GM23248 (cell line): ENCODE results near the gene KCNMB3. TPM values are rescaled to one million over a fixed set of nuclear protein-coding genes. Genes with fewer than 3 reads are reported as not detected.

ENCODE experiments used
- DNase-seq: peaks from one replicate; pipeline ENCODE4 v3.0.0-alpha.2; 2015
- H2AFZ ChIP-seq: fragments of 200-600 bp; sonication (generic); 2 replicates; pipeline ENCODE4 v1.6.1; 2016; ENCODE audit warnings: antibody characterized with exemption
- H3F3A ChIP-seq: fragments of 200-600 bp; sonication (generic); 2 replicates; pipeline ENCODE4 v1.6.1; 2016; ENCODE audit warnings: mild to moderate bottlenecking, antibody characterized with exemption, mixed run types; ENCODE audit not compliant: insufficient read depth
- H3K27ac ChIP-seq: fragments of 200-600 bp; sonication (generic); 2 replicates; pipeline ENCODE4 v1.5.1; 2016; ENCODE audit warnings: mild to moderate bottlenecking
- H3K27me3 ChIP-seq: fragments of 200-600 bp; sonication (generic); replicated peaks from 2 replicates; pipeline ENCODE4 v1.6.1; 2016; ENCODE audit warnings: mild to moderate bottlenecking; ENCODE audit not compliant: insufficient read depth
- H3K36me3 ChIP-seq: fragments of 200-600 bp; sonication (generic); 2 replicates; pipeline ENCODE4 v1.6.1; 2016; ENCODE audit warnings: low read depth, mild to moderate bottlenecking
- H3K4me1 ChIP-seq: fragments of 200-600 bp; sonication (generic); 2 replicates; pipeline ENCODE4 v1.6.1; 2016; ENCODE audit warnings: mild to moderate bottlenecking; ENCODE audit not compliant: insufficient read depth
- H3K4me2 ChIP-seq: fragments of 200-600 bp; sonication (generic); one replicate; pipeline ENCODE4 v1.6.1; 2016; ENCODE audit warnings: mild to moderate bottlenecking; ENCODE audit not compliant: unreplicated experiment
- H3K4me3 ChIP-seq: fragments of 200-600 bp; sonication (generic); 2 replicates; pipeline ENCODE4 v1.5.1; 2016; ENCODE audit warnings: mild to moderate bottlenecking
- H3K79me2 ChIP-seq: fragments of 200-600 bp; sonication (generic); 2 replicates; pipeline ENCODE4 v1.6.1; 2016; ENCODE audit warnings: mild to moderate bottlenecking; ENCODE audit not compliant: insufficient read depth
- H3K9ac ChIP-seq: fragments of 200-600 bp; sonication (generic); 2 replicates; pipeline ENCODE4 v1.6.1; 2016; ENCODE audit warnings: mild to moderate bottlenecking
- H3K9me2 ChIP-seq: fragments of 200-600 bp; sonication (generic); 2 replicates; pipeline ENCODE4 v1.6.1; 2016; ENCODE audit warnings: mixed run types, mild to moderate bottlenecking, moderate library complexity; ENCODE audit not compliant: insufficient read depth
- H3K9me3 ChIP-seq: fragments of 200-600 bp; sonication (generic); one replicate; pipeline ENCODE4 v1.6.1; 2017; ENCODE audit warnings: low read depth
- H4K20me1 ChIP-seq: fragments of 200-600 bp; sonication (generic); 2 replicates; pipeline ENCODE4 v1.6.0; 2016; ENCODE audit not compliant: insufficient read depth
- EZH2 ChIP-seq: fragments of 200-600 bp; sonication (generic); IDR thresholded peaks from 2 replicates; pipeline ENCODE4 v1.6.1; 2018; ENCODE audit warnings: antibody characterized with exemption, mild to moderate bottlenecking; ENCODE audit not compliant: insufficient read depth, poor library complexity, severe bottlenecking
- EZH2phosphoT487 ChIP-seq: fragments of 200-600 bp; sonication (generic); IDR thresholded peaks from 2 replicates; pipeline ENCODE4 v1.6.1; 2018; ENCODE audit warnings: antibody characterized with exemption, moderate library complexity, mild to moderate bottlenecking, low read depth; ENCODE audit not compliant: insufficient read depth
- WGBS, 2 experiments: methylation state at CpG; one replicate each; pipeline ENCODE4 v1.1.6; 2015 to 2017; ENCODE audit warnings: low lambda C conversion rate in 2 of 2, low coverage in 1 of 2; ENCODE audit errors: missing lambda C conversion rate in 2 of 2; 5-methylcytosine and 5-hydroxymethylcytosine counted together
- in situ Hi-C: fragments of 300-500 bp; cut with MboI; formaldehyde crosslinking; loops from 2 replicates; pipeline ENCODE4 v1.15.0; 2020
- polyA plus RNA-seq: library from polyadenylated mRNA; unstranded; fragments of >200 nt; fragmentation: Nextera tagmentation; extraction: Ambion mirVana; gene quantifications from 2 replicates; pipeline ENCODE4 v1.2.1, GENCODE V29; 2016
- total RNA-seq: library from RNA; depleted of rRNA; stranded (reverse); fragments of >200 nt; shearing (Covaris generic); gene quantifications from 2 replicates; pipeline ENCODE4 v1.2.3, GENCODE V29; 2014; rRNA removed

Gene KCNMB3, protein sequence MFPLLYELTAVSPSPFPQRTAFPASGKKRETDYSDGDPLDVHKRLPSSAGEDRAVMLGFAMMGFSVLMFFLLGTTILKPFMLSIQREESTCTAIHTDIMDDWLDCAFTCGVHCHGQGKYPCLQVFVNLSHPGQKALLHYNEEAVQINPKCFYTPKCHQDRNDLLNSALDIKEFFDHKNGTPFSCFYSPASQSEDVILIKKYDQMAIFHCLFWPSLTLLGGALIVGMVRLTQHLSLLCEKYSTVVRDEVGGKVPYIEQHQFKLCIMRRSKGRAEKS
- total RNA-seq (0.38 and 0.54 TPM in 2 replicates), polyA plus RNA-seq (0.47 and 0.50 TPM in 2 replicates)

DNA sequence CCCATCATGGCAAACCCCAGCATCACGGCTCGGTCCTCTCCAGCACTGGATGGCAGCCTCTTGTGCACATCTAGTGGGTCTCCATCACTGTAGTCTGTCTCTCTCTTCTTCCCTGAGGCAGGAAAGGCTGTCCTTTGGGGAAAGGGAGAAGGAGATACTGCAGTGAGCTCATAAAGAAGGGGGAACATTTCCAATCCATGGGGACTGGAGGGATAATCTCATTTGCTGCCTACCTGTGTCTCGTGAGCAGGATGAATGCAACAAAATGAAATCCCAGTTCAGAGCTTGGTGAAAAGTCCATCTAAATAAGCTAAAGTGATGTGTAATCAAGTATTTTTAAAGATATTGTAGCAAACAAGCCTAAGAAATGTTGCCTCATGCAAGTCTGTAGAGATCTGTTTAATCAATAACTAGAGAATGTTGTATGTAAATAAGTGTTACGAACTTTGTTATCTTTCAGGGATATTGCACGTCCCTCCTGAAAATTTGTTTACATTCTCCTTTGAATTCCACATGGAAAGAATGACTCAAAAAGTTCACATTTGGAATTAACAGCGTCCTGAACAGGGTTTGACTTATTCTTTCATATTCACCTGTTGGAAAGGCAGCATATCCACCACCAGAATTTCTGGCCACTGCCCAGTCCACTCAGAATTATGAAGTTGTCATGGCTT lies at the start of gene KCNMB3:
Gene KCNMB3 (minus strand): TSS at position 312 of the 674 bp plus-strand sequence. CDS start 124 bp downstream, at position 188.
- Histone ChIP-seq H3K4me3 (no peak within 1 kb of the TSS), H3K36me3 (no peaks in the 10 kb centered on the region), H3K79me2 (0 out of 2 replicates have a peak, but pooled peaks cover 4% of the 10 kb centered on the region), H3K4me1 (no peaks in the 10 kb centered on the region), H3F3A (no peaks in the 10 kb centered on the region; the same call in 1 of the 2 replicates), H3K27me3 (no peaks in the 10 kb centered on the region), H3K27ac (no peak within 1 kb of the TSS), H3K4me2 (no peak within 1 kb of the TSS), H4K20me1 (no peaks in the 10 kb centered on the region), H3K9me2 (no peaks in the 10 kb centered on the region), H3K9ac (no peak within 1 kb of the TSS), H2AFZ (no peak within 1 kb of the TSS), H3K9me3 (no peaks in the 10 kb centered on the region)
- no peak for DNase-seq
- TF ChIP-seq EZH2phosphoT487, result no peak
- TF ChIP-seq EZH2, result no peak
- in situ Hi-C loops, result no loop called here
- WGBS, 2 experiments, result 92 to 97% methylated on average over 6 of the region's 6 CpGs

DNA sequence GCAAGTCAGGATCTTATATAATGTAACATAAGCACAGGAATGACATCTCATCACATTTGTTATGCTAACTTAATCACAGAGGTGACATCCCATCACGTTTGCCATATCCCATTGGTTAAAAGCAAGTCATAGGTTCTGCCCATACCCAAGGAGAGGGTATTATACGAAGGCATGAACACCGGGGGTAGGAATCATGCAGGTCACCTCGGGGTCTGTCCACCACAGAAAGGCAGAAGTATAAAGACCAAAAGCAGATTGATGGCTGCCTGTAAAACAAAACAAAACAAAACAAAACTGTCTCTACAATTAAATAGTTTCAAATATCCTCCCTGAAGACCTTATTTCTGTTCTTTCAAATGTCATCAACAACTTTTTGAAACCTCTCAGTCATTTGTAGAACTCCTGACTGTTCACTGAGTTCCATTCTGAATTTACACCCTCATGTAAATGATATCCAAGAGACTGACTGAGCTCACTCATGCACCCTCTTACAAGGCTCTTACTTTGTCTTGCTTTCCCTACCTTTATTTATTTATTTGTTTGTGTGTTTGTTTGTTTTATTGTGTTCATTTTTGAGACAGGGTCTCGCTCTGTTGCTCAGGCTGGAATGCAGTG lies 49.2 kb upstream of the KCNMB3 start:
- Histone ChIP-seq H3K27ac (no peak overlapping the region), H3K9me2 (no peaks in the 10 kb centered on the region), H3K4me2 (no peak overlapping the region), H3K27me3 (0 out of 2 replicates have a peak, but pooled peaks cover 4% of the 10 kb centered on the region), H4K20me1 (no peaks in the 10 kb centered on the region), H2AFZ (no peak overlapping the region), H3K4me3 (no peak overlapping the region), H3F3A (no peaks in the 10 kb centered on the region), H3K9me3 (no peaks in the 10 kb centered on the region), H3K79me2 (no peaks in the 10 kb centered on the region), H3K4me1 (no peaks in the 10 kb centered on the region), H3K9ac (no peak overlapping the region), H3K36me3 (no peaks in the 10 kb centered on the region)
- WGBS, 2 experiments, result 53 to 54% methylated on average over 5 of the region's 5 CpGs
- in situ Hi-C loops, result loop anchor here (25.0 kb wide), 1 partner anchor 863 kb away; no protein-coding TSS in a partner anchor
- no peak for DNase-seq
- no peak for TF ChIP-seq EZH2phosphoT487
- TF ChIP-seq EZH2, result no peak

DNA sequence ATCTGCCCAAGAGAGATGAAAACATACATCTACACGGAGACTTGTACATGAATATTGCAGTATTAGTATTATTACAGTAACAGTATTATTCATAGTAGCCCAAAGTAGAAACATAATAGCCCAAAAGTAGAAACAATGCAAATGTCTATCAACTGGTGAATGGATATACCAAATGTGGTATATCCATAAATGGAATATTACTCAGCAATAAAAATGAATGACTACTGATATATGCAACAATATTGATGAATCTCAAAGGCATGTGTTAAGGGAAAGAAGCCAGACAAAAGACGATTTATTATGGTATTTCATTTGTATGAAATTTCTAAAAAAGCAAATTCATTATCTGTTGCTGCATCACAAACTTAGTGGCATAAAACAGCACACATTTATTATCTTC lies 48.4 kb upstream of the KCNMB3 start:
- Histone ChIP-seq H3K27ac (no peak overlapping the region), H3K9me2 (no peaks in the 10 kb centered on the region), H3K4me2 (no peak overlapping the region), H4K20me1 (no peaks in the 10 kb centered on the region), H3K27me3 (0 out of 2 replicates have a peak, but pooled peaks cover 12% of the 10 kb centered on the region), H3K36me3 (no peaks in the 10 kb centered on the region), H3K4me1 (no peaks in the 10 kb centered on the region), H3K9ac (no peak overlapping the region), H3F3A (no peaks in the 10 kb centered on the region), H3K9me3 (no peaks in the 10 kb centered on the region), H2AFZ (no peak overlapping the region), H3K79me2 (no peaks in the 10 kb centered on the region), H3K4me3 (no peak overlapping the region)
- 40 to 46% methylated on average over 2 of the region's 2 CpGs for WGBS, 2 experiments
- no peak for DNase-seq
- TF ChIP-seq EZH2 (no peak), EZH2phosphoT487 (no peak)
- in situ Hi-C loops, result no loop called here

DNA sequence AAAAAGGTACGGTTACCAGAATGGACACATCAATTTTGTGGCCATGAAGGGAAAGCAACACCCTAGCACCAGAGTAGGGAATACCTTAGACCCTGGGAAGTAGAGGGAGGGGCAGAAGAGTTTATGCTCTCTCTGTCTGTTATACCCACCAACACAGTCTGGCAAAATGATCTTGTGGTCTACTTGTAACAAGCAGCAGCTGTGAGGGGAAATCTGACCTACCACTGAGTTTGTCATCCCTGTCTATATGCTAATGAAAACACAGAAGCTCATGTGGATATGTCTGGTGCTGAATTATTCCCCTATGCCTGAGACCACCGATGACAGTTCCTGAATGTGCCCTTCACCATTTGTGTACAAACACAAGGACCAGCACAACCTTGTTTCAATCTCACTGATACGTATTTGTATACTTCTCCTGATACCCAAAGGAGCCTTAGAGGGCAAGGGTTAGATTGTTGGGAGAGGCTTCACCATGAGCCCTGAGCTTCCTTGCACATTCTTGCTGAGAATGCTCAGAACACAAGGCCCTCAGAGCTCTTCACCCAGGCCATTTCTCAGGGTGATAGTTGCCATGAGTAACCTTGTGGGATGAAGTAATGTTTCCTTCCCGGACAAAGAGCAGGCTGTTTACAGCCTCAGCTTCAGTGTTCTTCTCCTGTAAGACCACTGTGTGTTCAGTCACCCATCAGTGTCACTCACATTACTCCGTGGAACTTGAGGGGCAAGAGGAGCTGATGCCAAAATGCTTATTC lies 47.2 kb upstream of the KCNMB3 start:
- Histone ChIP-seq H3K79me2 (no peaks in the 10 kb centered on the region), H2AFZ (no peak overlapping the region)
- no peak for TF ChIP-seq EZH2phosphoT487

More for the DNA sequence above, 47.2 kb upstream of the KCNMB3 start:
- no peak for DNase-seq
- 54 to 63% methylated on average over 5 of the region's 5 CpGs for WGBS, 2 experiments
- Histone ChIP-seq H3K9me3 (no peaks in the 10 kb centered on the region), H3K9ac (no peak overlapping the region), H3K4me2 (no peak overlapping the region), H4K20me1 (no peaks in the 10 kb centered on the region), H3K9me2 (no peaks in the 10 kb centered on the region), H3K27ac (no peak overlapping the region), H3K36me3 (no peaks in the 10 kb centered on the region), H3K27me3 (0 out of 2 replicates have a peak, but pooled peaks cover 14% of the 10 kb centered on the region), H3K4me1 (no peaks in the 10 kb centered on the region), H3K4me3 (no peak overlapping the region), H3F3A (no peaks in the 10 kb centered on the region)
- in situ Hi-C loops, result no loop called here
